ENCODE results near the gene ARHGAP42. TPM values are rescaled to one million over a fixed set of nuclear protein-coding genes. Genes with fewer than 3 reads are reported as not detected.

Gene ARHGAP42
- total and polyA plus RNA-seq, 2 of the 4 experiments (the other 2 are of a cell fraction), result 2.9 to 7.3 TPM

GRCh38 chr11:100774132-100774531, 87.0 kb downstream of the ARHGAP42 start:
- no peak overlapping the region for H4K5ac ChIP-seq (ENCODE audit: low read depth, low read length)
- H3K79me1 ChIP-seq (ENCODE audit: low read depth in 1 of 2, low read length in 2 of 2), result no peaks in the 10 kb centered on the region
- no peaks in the 10 kb centered on the region for H3K27me3 ChIP-seq (ENCODE audit: control insufficient read depth, insufficient read depth, low read length)
- H2BK15ac ChIP-seq (ENCODE audit: low read depth, low read length), result no peak overlapping the region
- no CpG with 5 or more reads among the region's 7 CpGs for WGBS, 2 experiments (ENCODE audit: extremely low coverage in 2 of 2, insufficient read length in 1 of 2)
- H3K36me3 ChIP-seq (ENCODE audit: control insufficient read depth, insufficient read depth, low read length), result no peaks in the 10 kb centered on the region
- no peak overlapping the region for H3K4ac ChIP-seq (ENCODE audit: low read depth, low read length)
- DNase-seq (no peak), ATAC-seq (ENCODE audit: low read depth) (no peak)
- no peak overlapping the region for H3K18ac ChIP-seq (ENCODE audit: low read depth, low read length)
- no peak overlapping the region for H4K8ac ChIP-seq (ENCODE audit: low read depth in 2 of 2, low read length in 2 of 2)
- intact Hi-C loops (cut with micrococcal nuclease) (no loop called here), in situ Hi-C loops (cut with MboI; ENCODE audit: low sequenced_read_pairs) (no loop called here), dilution Hi-C loops (cut with HindIII; ENCODE audit: low sequenced_read_pairs, unreplicated experiment) (no loop called here)
- no peak overlapping the region for H2BK5ac ChIP-seq (ENCODE audit: low read depth, low read length, poor library complexity, severe bottlenecking)
- H2AFZ ChIP-seq (replicated peaks; ENCODE audit: low read length, poor library complexity), result no peak overlapping the region
- H3K9me1 ChIP-seq (ENCODE audit: insufficient read depth, low read length), result no peaks in the 10 kb centered on the region; the same call in 1 of the 2 replicates
- no peak overlapping the region for H4K91ac ChIP-seq (ENCODE audit: insufficient read depth, low read depth, low read length)
- no peak overlapping the region for H3K4me3 ChIP-seq (ENCODE audit: insufficient read depth, low read depth, low read length)
- BruUV-seq (replicated peaks), result no TSS peak
- no peaks in the 10 kb centered on the region for H4K20me1 ChIP-seq (ENCODE audit: insufficient read depth, low read length)
- ChIA-PET POLR2A (ENCODE audit: unreplicated experiment) (no interaction called here), CTCF (no interaction called here)
- H3K4me2 ChIP-seq (ENCODE audit: low read depth, low read length), result no peak overlapping the region
- no peak overlapping the region for H3K56ac ChIP-seq (ENCODE audit: extremely low read depth, insufficient read depth, low read length)
- no peaks in the 10 kb centered on the region for H3K9me3 ChIP-seq (ENCODE audit: control insufficient read depth, insufficient read depth, low read length)
- no peak for TF ChIP-seq MAZ (IDR thresholded peaks at IDR 0.05; ENCODE audit: borderline replicate concordance, low read depth, low read length)
- TF ChIP-seq RCOR1 (IDR thresholded peaks at IDR 0.05; ENCODE audit: insufficient replicate concordance, low read length), result no peak
- no peak for TF ChIP-seq POLR2A (IDR thresholded peaks at IDR 0.05; ENCODE audit: low read depth, low read length)
- TF ChIP-seq RFX5 (IDR thresholded peaks at IDR 0.05; ENCODE audit: low read depth, low read length), result no peak
- TF ChIP-seq BHLHE40 (IDR thresholded peaks at IDR 0.05; ENCODE audit: low read depth, low read length), result no peak
- TF ChIP-seq NFE2L2 (IDR thresholded peaks at IDR 0.05; ENCODE audit: low read depth, low read length), result no peak
- no peak for TF ChIP-seq CEBPB (IDR thresholded peaks at IDR 0.05; ENCODE audit: low read depth, low read length)
- no peak for TF ChIP-seq MXI1 (IDR thresholded peaks at IDR 0.05; ENCODE audit: borderline replicate concordance, low read depth, low read length)
- no peak for TF ChIP-seq USF2 (IDR thresholded peaks at IDR 0.05; ENCODE audit: low read depth, low read length)
- TF ChIP-seq SMC3 (IDR thresholded peaks at IDR 0.05; ENCODE audit: low read depth, low read length), result no peak
- TF ChIP-seq FOS (IDR thresholded peaks at IDR 0.05; ENCODE audit: low read depth, low read length), result no peak
- no peak for TF ChIP-seq ELK1 (IDR thresholded peaks at IDR 0.05; ENCODE audit: borderline replicate concordance, low read depth, low read length)
- TF ChIP-seq CHD1 (IDR thresholded peaks at IDR 0.05; ENCODE audit: low read depth, low read length), result no peak
- no peak for TF ChIP-seq RAD21 (IDR thresholded peaks at IDR 0.05; ENCODE audit: low read length)
- TF ChIP-seq MAFK (IDR thresholded peaks at IDR 0.05; ENCODE audit: low read depth, low read length), result no peak
- H2AK5ac ChIP-seq (ENCODE audit: low read depth, low read length), result no peak overlapping the region
- no peak overlapping the region for H2BK120ac ChIP-seq (ENCODE audit: low read depth, low read length)
- no peaks in the 10 kb centered on the region for H3K4me1 ChIP-seq (ENCODE audit: control insufficient read depth, insufficient read depth, low read length)
- no peak overlapping the region for H3K9ac ChIP-seq (ENCODE audit: low read depth, low read length)
- H2BK20ac ChIP-seq (ENCODE audit: low read depth, low read length), result no peak overlapping the region
- H3K14ac ChIP-seq (replicated peaks; ENCODE audit: low read depth, low read length), result no peak overlapping the region
- H3K27ac ChIP-seq (ENCODE audit: insufficient read depth, low read length), result no peak overlapping the region
- no peak overlapping the region for H3K23ac ChIP-seq (ENCODE audit: low read depth, low read length)
- no peak overlapping the region for H2AK9ac ChIP-seq (replicated peaks; ENCODE audit: low read depth, low read length, poor library complexity)

Data from IMR-90 (cell line).